GM23338 (cell line): ENCODE results near the gene DUSP18. TPM values are rescaled to one million over a fixed set of nuclear protein-coding genes. Genes with fewer than 3 reads are reported as not detected.

Experiments used
- ATAC-seq: fragments of 200-7000 bp; cut with Tn5 transposase; 3 replicates; pipeline ENCODE4 v1.9.1; 2020
- DNase-seq: peaks from one replicate; pipeline ENCODE4 v3.0.0-alpha.2; 2015; ENCODE audit warnings: low spot score
- H2AFZ ChIP-seq: fragments of 200-600 bp; sonication (generic); 2 replicates; pipeline ENCODE4 v1.8.0; 2016; ENCODE audit warnings: antibody characterized with exemption, mild to moderate bottlenecking, moderate library complexity
- H3F3A ChIP-seq: fragments of 200-600 bp; sonication (generic); replicated peaks from 2 replicates; pipeline ENCODE4 v1.8.0; 2017; ENCODE audit warnings: antibody characterized with exemption, mixed run types, low read depth
- H3K27ac ChIP-seq: fragments of 200-600 bp; sonication (generic); 2 replicates; pipeline ENCODE4 v1.6.1; 2016; ENCODE audit warnings: low read depth
- H3K27me3 ChIP-seq: fragments of 200-600 bp; sonication (generic); 2 replicates; pipeline ENCODE4 v1.8.0; 2016; ENCODE audit warnings: mild to moderate bottlenecking, mixed run types, moderate library complexity; ENCODE audit not compliant: insufficient read depth
- H3K36me3 ChIP-seq: fragments of 200-600 bp; sonication (generic); 2 replicates; pipeline ENCODE4 v1.8.0; 2016; ENCODE audit warnings: mild to moderate bottlenecking; ENCODE audit not compliant: insufficient read depth
- H3K4me1 ChIP-seq: fragments of 200-600 bp; sonication (generic); 2 replicates; pipeline ENCODE4 v1.8.0; 2016; ENCODE audit warnings: mild to moderate bottlenecking, moderate library complexity; ENCODE audit not compliant: insufficient read depth
- H3K4me2 ChIP-seq: fragments of 200-600 bp; sonication (generic); 2 replicates; pipeline ENCODE4 v1.7.1; 2017; ENCODE audit warnings: mixed run types
- H3K4me3 ChIP-seq: fragments of 200-600 bp; sonication (generic); 2 replicates; pipeline ENCODE4 v1.6.1; 2016; ENCODE audit warnings: mixed run types
- H3K79me2 ChIP-seq: fragments of 200-600 bp; sonication (generic); replicated peaks from 2 replicates; pipeline ENCODE4 v1.8.0; 2017; ENCODE audit warnings: mild to moderate bottlenecking; ENCODE audit not compliant: insufficient read depth
- H3K9me2 ChIP-seq: fragments of 200-600 bp; sonication (generic); 2 replicates; pipeline ENCODE4 v1.8.0; 2017; ENCODE audit not compliant: insufficient read depth
- H4K20me1 ChIP-seq: fragments of 200-600 bp; sonication (generic); replicated peaks from 2 replicates; pipeline ENCODE4 v1.8.0; 2017; ENCODE audit warnings: mild to moderate bottlenecking; ENCODE audit not compliant: insufficient read depth
- H3K27ac Mint-ChIP-seq: 2 replicates; pipeline ENCODE4 v1.8.0; 2020; ENCODE audit warnings: inconsistent platforms, mild to moderate bottlenecking, moderate library complexity, mixed read lengths
- H3K27me3 Mint-ChIP-seq: 3 replicates; pipeline ENCODE4 v1.8.0; 2022; ENCODE audit warnings: low read depth, mild to moderate bottlenecking, moderate library complexity, mixed read lengths, inconsistent platforms; ENCODE audit not compliant: insufficient read depth, poor library complexity
- H3K36me3 Mint-ChIP-seq: 3 replicates; pipeline ENCODE4 v1.8.0; 2021; ENCODE audit warnings: low read depth, mild to moderate bottlenecking, inconsistent platforms, moderate library complexity, mixed read lengths
- H3K4me1 Mint-ChIP-seq: 3 replicates; pipeline ENCODE4 v1.8.0; 2020; ENCODE audit warnings: mild to moderate bottlenecking, inconsistent platforms, mixed read lengths
- H3K4me3 Mint-ChIP-seq: 3 replicates; pipeline ENCODE4 v1.8.0; 2021; ENCODE audit warnings: moderate library complexity, mild to moderate bottlenecking, inconsistent platforms, mixed read lengths
- H3K9me3 Mint-ChIP-seq: 3 replicates; pipeline ENCODE4 v1.8.0; 2020; ENCODE audit warnings: moderate library complexity, mild to moderate bottlenecking, inconsistent platforms, mixed read lengths
- CREB1 ChIP-seq: fragments of 250-450 bp; sonication (Bioruptor Pico); IDR thresholded peaks from 2 replicates; pipeline ENCODE4 v1.5.0; 2020; ENCODE audit warnings: low read depth, mild to moderate bottlenecking, moderate library complexity
- EZH2 ChIP-seq: fragments of 200-600 bp; sonication (generic); IDR thresholded peaks from one replicate; pipeline ENCODE4 v1.8.0; 2017; ENCODE audit warnings: antibody characterized with exemption, mild to moderate bottlenecking, low read depth; ENCODE audit not compliant: unreplicated experiment
- EZH2phosphoT487 ChIP-seq: fragments of 200-600 bp; sonication (generic); IDR thresholded peaks from one replicate; pipeline ENCODE4 v1.8.1; 2018; ENCODE audit warnings: antibody characterized with exemption; ENCODE audit not compliant: unreplicated experiment
- JUNB ChIP-seq: IDR thresholded peaks from one replicate; pipeline ENCODE4 v1.6.1; 2016; ENCODE audit warnings: antibody characterized with exemption; ENCODE audit not compliant: unreplicated experiment
- POLR2AphosphoS5 ChIP-seq: IDR thresholded peaks from 2 replicates; pipeline ENCODE4 v1.6.1; 2016; ENCODE audit warnings: antibody characterized with exemption, low read depth
- STAT1 ChIP-seq: IDR thresholded peaks from one replicate; pipeline ENCODE4 v1.6.1; 2016; ENCODE audit warnings: antibody characterized with exemption; ENCODE audit not compliant: unreplicated experiment
- ZNF114 ChIP-seq: fragments of 250-450 bp; sonication (Bioruptor Pico); IDR thresholded peaks from 2 replicates; pipeline ENCODE4 v1.5.0; 2020; ENCODE audit warnings: mild to moderate bottlenecking, moderate library complexity
- ZNF331 ChIP-seq: fragments of 250-450 bp; sonication (Bioruptor Pico); IDR thresholded peaks from 2 replicates; pipeline ENCODE4 v1.5.0; 2020; ENCODE audit warnings: low read depth, mild to moderate bottlenecking, moderate library complexity
- polyA plus RNA-seq: library from polyadenylated mRNA; unstranded; fragments of >200 nt; fragmentation: Nextera tagmentation; extraction: Ambion mirVana; gene quantifications from 2 replicates; pipeline ENCODE4 v1.2.1, GENCODE V29; 2016
- total RNA-seq: library from RNA; depleted of rRNA; stranded (reverse); fragments of >200 nt; shearing (Covaris generic); gene quantifications from 2 replicates; pipeline ENCODE4 v1.2.3, GENCODE V29; 2014
- TF ChIP-seq, protein P1 (sequence below): IDR thresholded peaks from one replicate; pipeline ENCODE4 v1.6.1; 2018; ENCODE audit warnings: antibody characterized with exemption; ENCODE audit not compliant: unreplicated experiment
- TF ChIP-seq, protein P2 (sequence below), 2 experiments: fragments of 200-600 bp in 1 of 2; sonication (generic) in 1 of 2; conservative IDR thresholded peaks; 2 replicates each; pipeline versions ENCODE4 v1.5.1 to v1.6.1; 2016 to 2017; ENCODE audit warnings: antibody characterized with exemption in 2 of 2, low read depth in 2 of 2, mild to moderate bottlenecking in 2 of 2, moderate library complexity in 1 of 2
- TF ChIP-seq, protein P3 (sequence below): IDR thresholded peaks from 2 replicates; pipeline ENCODE4 v1.6.1; 2016; ENCODE audit warnings: antibody characterized with exemption

The DUSP18 gene
- total and polyA plus RNA-seq, 2 experiments from 2014 or later: 2.2 to 2.7 TPM

DNA sequence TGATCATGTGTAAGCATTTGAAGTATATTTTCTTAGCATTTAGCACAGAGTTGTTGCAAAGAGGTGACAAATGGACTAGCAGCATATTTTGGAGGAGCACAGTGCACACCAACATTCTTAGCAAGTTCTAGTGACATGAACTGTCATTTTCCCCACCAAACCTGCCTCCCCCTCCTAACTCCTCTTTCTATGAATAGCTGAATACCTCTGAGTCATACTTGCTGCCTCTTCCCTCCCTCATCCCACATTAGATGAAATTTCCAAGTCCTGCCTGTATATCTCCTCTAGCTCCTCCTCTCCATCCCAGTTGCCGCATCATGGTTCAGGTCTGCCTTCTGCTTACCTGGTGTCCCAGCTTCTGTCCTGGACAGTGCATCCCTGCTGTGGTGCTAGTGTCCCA is 34.2 kb upstream of the DUSP18 start (continued):
- TF ChIP-seq, protein P1, sequence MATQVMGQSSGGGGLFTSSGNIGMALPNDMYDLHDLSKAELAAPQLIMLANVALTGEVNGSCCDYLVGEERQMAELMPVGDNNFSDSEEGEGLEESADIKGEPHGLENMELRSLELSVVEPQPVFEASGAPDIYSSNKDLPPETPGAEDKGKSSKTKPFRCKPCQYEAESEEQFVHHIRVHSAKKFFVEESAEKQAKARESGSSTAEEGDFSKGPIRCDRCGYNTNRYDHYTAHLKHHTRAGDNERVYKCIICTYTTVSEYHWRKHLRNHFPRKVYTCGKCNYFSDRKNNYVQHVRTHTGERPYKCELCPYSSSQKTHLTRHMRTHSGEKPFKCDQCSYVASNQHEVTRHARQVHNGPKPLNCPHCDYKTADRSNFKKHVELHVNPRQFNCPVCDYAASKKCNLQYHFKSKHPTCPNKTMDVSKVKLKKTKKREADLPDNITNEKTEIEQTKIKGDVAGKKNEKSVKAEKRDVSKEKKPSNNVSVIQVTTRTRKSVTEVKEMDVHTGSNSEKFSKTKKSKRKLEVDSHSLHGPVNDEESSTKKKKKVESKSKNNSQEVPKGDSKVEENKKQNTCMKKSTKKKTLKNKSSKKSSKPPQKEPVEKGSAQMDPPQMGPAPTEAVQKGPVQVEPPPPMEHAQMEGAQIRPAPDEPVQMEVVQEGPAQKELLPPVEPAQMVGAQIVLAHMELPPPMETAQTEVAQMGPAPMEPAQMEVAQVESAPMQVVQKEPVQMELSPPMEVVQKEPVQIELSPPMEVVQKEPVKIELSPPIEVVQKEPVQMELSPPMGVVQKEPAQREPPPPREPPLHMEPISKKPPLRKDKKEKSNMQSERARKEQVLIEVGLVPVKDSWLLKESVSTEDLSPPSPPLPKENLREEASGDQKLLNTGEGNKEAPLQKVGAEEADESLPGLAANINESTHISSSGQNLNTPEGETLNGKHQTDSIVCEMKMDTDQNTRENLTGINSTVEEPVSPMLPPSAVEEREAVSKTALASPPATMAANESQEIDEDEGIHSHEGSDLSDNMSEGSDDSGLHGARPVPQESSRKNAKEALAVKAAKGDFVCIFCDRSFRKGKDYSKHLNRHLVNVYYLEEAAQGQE: no peak
- no peak for TF ChIP-seq POLR2AphosphoS5
- TF ChIP-seq ZNF114 (CRISPR knock-in tag): no peak
- TF ChIP-seq, protein P2, sequence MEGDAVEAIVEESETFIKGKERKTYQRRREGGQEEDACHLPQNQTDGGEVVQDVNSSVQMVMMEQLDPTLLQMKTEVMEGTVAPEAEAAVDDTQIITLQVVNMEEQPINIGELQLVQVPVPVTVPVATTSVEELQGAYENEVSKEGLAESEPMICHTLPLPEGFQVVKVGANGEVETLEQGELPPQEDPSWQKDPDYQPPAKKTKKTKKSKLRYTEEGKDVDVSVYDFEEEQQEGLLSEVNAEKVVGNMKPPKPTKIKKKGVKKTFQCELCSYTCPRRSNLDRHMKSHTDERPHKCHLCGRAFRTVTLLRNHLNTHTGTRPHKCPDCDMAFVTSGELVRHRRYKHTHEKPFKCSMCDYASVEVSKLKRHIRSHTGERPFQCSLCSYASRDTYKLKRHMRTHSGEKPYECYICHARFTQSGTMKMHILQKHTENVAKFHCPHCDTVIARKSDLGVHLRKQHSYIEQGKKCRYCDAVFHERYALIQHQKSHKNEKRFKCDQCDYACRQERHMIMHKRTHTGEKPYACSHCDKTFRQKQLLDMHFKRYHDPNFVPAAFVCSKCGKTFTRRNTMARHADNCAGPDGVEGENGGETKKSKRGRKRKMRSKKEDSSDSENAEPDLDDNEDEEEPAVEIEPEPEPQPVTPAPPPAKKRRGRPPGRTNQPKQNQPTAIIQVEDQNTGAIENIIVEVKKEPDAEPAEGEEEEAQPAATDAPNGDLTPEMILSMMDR (conservative IDR thresholded peaks at IDR 0.05; ENCODE audit: low read depth in 2 of 2): no peak
- TF ChIP-seq, protein P3, sequence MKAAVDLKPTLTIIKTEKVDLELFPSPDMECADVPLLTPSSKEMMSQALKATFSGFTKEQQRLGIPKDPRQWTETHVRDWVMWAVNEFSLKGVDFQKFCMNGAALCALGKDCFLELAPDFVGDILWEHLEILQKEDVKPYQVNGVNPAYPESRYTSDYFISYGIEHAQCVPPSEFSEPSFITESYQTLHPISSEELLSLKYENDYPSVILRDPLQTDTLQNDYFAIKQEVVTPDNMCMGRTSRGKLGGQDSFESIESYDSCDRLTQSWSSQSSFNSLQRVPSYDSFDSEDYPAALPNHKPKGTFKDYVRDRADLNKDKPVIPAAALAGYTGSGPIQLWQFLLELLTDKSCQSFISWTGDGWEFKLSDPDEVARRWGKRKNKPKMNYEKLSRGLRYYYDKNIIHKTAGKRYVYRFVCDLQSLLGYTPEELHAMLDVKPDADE: no peak
- TF ChIP-seq EZH2: no peak
- no peak for TF ChIP-seq CREB1 (CRISPR knock-in tag)
- TF ChIP-seq JUNB: no peak

DNA sequence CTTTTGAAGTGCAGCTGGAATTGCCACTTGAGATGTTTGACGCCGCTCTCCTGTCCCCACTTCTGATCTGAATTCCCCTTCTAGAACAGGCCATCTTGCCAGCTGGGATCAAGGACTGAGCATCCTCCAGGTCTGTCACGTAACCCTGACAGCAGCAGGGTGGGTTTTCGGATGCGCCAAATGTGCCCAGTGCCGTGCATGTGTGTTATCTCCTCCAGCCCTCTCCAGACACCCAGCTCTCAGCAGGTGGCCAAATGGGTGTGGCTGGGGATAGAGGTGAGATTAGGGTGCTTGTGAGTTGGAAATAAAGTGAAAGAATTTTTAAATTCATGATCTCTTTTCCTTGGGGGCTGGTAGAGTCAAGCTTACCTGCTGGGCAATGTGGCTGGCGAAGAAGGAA is 30.3 kb upstream of the DUSP18 start:
- Mint-ChIP-seq H3K36me3 (no peaks in the 10 kb centered on the region), H3K27me3 (peaks cover 18% of the 10 kb centered on the region), H3K4me3 (no peak overlapping the region), H3K4me1 (peaks cover 5% of the 10 kb centered on the region; the same call in 2 of the 3 replicates), H3K27ac (no peak overlapping the region), H3K9me3 (no peaks in the 10 kb centered on the region)
- Histone ChIP-seq H3K4me2 (no peak overlapping the region), H3K9me2 (no peaks in the 10 kb centered on the region), H3F3A (no peaks in the 10 kb centered on the region), H3K4me3 (no peak overlapping the region), H3K27me3 (peaks cover 23% of the 10 kb centered on the region), H3K4me1 (no peaks in the 10 kb centered on the region), H4K20me1 (no peaks in the 10 kb centered on the region; the same call in 1 of the 2 replicates), H3K27ac (no peak overlapping the region), H2AFZ (no peak overlapping the region), H3K36me3 (no peaks in the 10 kb centered on the region), H3K79me2 (no peaks in the 10 kb centered on the region)
- ATAC-seq: no peak
- no peak for DNase-seq
- no peak for TF ChIP-seq STAT1
- TF ChIP-seq, protein P1: no peak
- TF ChIP-seq, protein P3: no peak
- no peak for TF ChIP-seq CREB1 (CRISPR knock-in tag)
- TF ChIP-seq ZNF331 (CRISPR knock-in tag): no peak
- TF ChIP-seq EZH2phosphoT487: no peak
- no peak for TF ChIP-seq JUNB
- TF ChIP-seq POLR2AphosphoS5: no peak
